Measurements from ENCODE around the gene SAMD1. TPM values are rescaled to one million over a fixed set of nuclear protein-coding genes. Genes with fewer than 3 reads are reported as not detected.

SAMD1 gene
- total and polyA plus RNA-seq, 11 donors: 26.7 to 62.6 (median 38.3) TPM

DNA sequence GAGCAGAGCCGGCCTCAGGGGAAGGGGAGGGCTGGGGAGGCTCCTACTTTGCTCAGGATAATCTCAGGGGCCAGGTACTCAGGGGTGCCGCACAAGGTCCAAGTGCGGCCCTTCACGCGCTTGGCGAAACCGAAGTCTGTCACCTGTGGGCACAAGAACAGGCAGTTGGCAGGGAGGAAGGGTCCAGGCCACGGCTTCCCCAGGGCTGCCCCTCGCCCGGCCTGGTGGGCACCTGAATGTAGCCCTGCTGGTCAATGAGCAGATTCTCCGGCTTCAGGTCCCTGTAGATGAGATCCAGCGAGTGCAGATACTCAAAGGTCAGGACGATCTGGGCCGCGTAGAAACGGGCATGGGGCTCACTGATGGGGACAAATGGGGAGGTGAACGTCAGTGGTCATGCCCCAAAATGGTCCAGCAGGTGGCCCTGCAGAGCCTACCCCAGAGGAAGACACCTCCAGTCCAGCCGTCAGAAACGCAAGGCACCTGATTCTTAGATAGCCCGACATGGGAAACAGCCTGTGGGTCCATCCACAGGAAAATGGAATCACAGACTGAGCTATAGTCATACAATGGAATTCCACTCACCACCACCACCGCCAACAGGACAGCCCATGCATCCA lies 7.1 kb upstream of the SAMD1 start:
- DNase-seq (no peak), ATAC-seq (peak in 3 of 4 donors; percentile 8 to 36 (median 19))
- H3K4me1 ChIP-seq: peaks cover 0 to 13% (median 6%) of the 10 kb centered on the region in 12 donors
- intact Hi-C loops (cut with DNase I): no loop called here
- no peak overlapping the region for H3K4me3 ChIP-seq
- WGBS, 4 donors: 75 to 80% (median 77%) methylated on average over 19 to 21 of the region's 21 CpGs
- TF ChIP-seq, protein P1, sequence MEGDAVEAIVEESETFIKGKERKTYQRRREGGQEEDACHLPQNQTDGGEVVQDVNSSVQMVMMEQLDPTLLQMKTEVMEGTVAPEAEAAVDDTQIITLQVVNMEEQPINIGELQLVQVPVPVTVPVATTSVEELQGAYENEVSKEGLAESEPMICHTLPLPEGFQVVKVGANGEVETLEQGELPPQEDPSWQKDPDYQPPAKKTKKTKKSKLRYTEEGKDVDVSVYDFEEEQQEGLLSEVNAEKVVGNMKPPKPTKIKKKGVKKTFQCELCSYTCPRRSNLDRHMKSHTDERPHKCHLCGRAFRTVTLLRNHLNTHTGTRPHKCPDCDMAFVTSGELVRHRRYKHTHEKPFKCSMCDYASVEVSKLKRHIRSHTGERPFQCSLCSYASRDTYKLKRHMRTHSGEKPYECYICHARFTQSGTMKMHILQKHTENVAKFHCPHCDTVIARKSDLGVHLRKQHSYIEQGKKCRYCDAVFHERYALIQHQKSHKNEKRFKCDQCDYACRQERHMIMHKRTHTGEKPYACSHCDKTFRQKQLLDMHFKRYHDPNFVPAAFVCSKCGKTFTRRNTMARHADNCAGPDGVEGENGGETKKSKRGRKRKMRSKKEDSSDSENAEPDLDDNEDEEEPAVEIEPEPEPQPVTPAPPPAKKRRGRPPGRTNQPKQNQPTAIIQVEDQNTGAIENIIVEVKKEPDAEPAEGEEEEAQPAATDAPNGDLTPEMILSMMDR (IDR thresholded peaks at IDR 0.05): peak in 10 of 12 donors; percentile 8 to 44 (median 21)
- no peak for TF ChIP-seq POLR2A (IDR thresholded peaks at IDR 0.05)
- peaks cover 0 to 76% (median 64%) of the 10 kb centered on the region in 9 donors for H3K36me3 ChIP-seq
- H3K9me3 ChIP-seq: peaks cover 0 to 12% (median 7%) of the 10 kb centered on the region in 12 donors
- H3K27ac ChIP-seq: peak overlapping the region in 1 of 12 donors; percentile 39
- no peaks in the 10 kb centered on the region for H3K27me3 ChIP-seq

DNA sequence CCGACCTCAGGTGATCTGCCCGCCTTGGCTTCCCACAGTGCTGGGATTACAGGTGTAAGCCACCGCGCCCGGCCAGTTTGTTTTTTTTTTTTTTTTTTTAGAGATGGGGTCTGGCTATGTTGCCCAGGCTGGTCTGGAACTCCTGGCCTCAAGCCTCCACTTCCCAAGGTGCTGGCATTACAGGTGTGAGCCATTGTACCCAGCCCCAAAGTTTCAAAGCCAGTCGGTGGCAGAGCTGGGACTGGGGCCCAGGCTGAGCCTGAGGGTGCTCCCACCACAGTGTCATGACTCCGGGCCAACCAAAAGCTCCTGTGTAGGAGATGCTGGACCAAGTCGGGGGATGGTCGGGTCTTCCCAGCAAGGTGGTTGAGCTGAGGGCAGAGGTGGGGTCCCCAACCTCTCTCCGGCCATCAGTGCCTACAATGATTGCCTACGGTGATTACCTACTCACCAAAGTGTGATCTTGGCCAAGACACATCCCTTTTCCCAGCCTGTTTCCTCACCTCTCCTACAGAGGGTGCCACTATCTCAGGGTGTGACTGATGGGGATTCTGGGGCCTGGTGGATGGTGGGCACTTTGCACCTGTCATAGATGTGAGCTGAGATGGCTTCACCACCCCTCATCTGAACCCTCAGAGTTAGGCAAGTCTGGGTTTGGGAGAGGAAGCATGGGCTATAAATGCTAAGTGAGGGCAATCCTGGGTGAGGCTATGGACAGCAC lies 5.9 kb upstream of the SAMD1 start:
- WGBS, 4 donors: 95 to 97% (median 95%) methylated on average over 9 to 11 of the region's 11 CpGs
- Histone ChIP-seq H3K4me3 (no peak overlapping the region), H3K4me1 (peaks cover 0 to 10% (median 6%) of the 10 kb centered on the region in 12 donors), H3K27ac (no peak overlapping the region), H3K9me3 (peaks cover 0 to 13% (median 7%) of the 10 kb centered on the region in 12 donors), H3K36me3 (peaks cover 0 to 64% (median 52%) of the 10 kb centered on the region in 9 donors), H3K27me3 (no peaks in the 10 kb centered on the region)
- intact Hi-C loops (cut with DNase I): no loop called here
- no peak for TF ChIP-seq POLR2A (IDR thresholded peaks at IDR 0.05)
- TF ChIP-seq, protein P1 (IDR thresholded peaks at IDR 0.05): peak in 1 of 12 donors; percentile 4
- peak in 2 of 4 donors; percentile 8 to 16 for ATAC-seq
- no peak for DNase-seq

DNA sequence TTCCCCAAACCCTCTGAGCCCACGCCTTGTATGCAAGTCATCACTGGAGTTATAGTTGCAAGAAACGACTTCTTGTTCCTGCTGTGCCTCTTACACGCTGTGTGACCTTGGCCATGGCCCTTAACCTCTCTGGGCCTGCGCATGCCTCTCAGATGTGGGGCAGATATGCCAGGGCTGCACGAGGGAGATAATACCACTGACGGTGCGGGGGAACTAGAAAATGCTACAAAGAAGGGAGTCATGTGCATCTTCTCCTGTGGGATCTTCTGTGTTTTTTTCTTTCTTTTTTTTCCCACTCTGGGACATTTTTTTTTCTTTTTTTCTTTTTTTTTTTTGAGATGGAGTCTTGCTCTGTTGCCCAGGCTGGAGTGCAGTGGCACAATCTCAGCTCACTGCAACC lies 4.3 kb upstream of the SAMD1 start:
- intact Hi-C loops (cut with DNase I): no loop called here
- H3K36me3 ChIP-seq: peaks cover 0 to 48% (median 36%) of the 10 kb centered on the region in 9 donors
- H3K4me1 ChIP-seq: peaks cover 0 to 12% (median 7%) of the 10 kb centered on the region in 12 donors
- peaks cover 0 to 13% (median 7%) of the 10 kb centered on the region in 12 donors for H3K9me3 ChIP-seq
- TF ChIP-seq, protein P1 (IDR thresholded peaks at IDR 0.05): no peak
- TF ChIP-seq POLR2A (IDR thresholded peaks at IDR 0.05): no peak
- H3K4me3 ChIP-seq: no peak overlapping the region
- no peak for DNase-seq
- H3K27ac ChIP-seq: no peak overlapping the region
- H3K27me3 ChIP-seq: no peaks in the 10 kb centered on the region
- WGBS, 4 donors: 82 to 87% (median 86%) methylated on average over 7 of the region's 7 CpGs
- no peak for ATAC-seq
